GM12872 (cell line): Measurements from ENCODE around the gene CPE.

ENCODE experiments used
- CTCF ChIP-seq: IDR thresholded peaks from 3 replicates; pipeline ENCODE4 v1.5.1; 2011; ENCODE audit warnings: low read depth, mild to moderate bottlenecking, low read length, moderate library complexity; ENCODE audit not compliant: insufficient read depth

The CPE gene

GRCh38 chr4:165410214-165410613, 31.4 kb downstream of the CPE start:
- TF ChIP-seq CTCF: no peak

- no peak for TF ChIP-seq CTCF
Measured at GRCh38 chr4:165415910-165416309, 37.1 kb downstream of the CPE start.

- TF ChIP-seq CTCF: no peak
Measured at GRCh38 chr4:165418073-165418472, 39.3 kb downstream of the CPE start.

- TF ChIP-seq CTCF: no peak
Measured at GRCh38 chr4:165425629-165426028, 46.8 kb downstream of the CPE start.

- TF ChIP-seq CTCF: no peak
Measured at GRCh38 chr4:165426331-165426730, 47.5 kb downstream of the CPE start.

- TF ChIP-seq CTCF: no peak
Measured at GRCh38 chr4:165426823-165427222, 48.0 kb downstream of the CPE start.

- TF ChIP-seq CTCF: no peak
Measured at GRCh38 chr4:165428957-165429356, 50.1 kb downstream of the CPE start.

- TF ChIP-seq CTCF: no peak
Measured at GRCh38 chr4:165433529-165433928, 54.7 kb downstream of the CPE start.
